ENCODE data around the gene GOT1.

DNA sequence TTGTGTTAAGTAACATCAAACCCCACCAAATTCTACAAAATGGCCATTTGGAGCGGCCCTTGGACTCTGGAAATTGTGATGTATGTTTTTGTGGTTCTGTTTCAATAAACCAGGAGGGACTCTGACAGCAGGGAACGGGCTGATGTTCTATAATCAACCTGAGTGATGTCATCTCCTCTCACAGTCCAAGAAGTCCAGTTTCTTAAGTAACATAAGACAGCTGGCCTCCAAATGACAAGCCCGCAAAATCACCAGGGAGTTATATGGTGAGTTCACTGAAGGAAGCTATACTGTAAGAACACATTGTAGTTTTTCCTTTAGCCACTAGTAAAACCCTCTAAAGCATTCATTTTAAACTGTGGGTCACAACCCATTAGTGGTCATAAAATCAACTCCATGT lies 34.0 kb downstream of the GOT1 start:
- TF ChIP-seq GATA3 (IDR thresholded peaks at IDR 0.05; ENCODE audit: low read depth, low read length) (no peak), GATA2 (IDR thresholded peaks at IDR 0.05; ENCODE audit: low read depth, low read length) (no peak)
